ENCODE data around the gene LAMB3. TPM values are rescaled to one million over a fixed set of nuclear protein-coding genes. Genes with fewer than 3 reads are reported as not detected.

LAMB3 gene
- total and polyA plus RNA-seq, 10 of the 15 experiments (the other 5 are each of a cell fraction or from before 2014, with no cell fraction given), result 0.04 to 1.8 (median 0.10) TPM; not detected in 1

DNA sequence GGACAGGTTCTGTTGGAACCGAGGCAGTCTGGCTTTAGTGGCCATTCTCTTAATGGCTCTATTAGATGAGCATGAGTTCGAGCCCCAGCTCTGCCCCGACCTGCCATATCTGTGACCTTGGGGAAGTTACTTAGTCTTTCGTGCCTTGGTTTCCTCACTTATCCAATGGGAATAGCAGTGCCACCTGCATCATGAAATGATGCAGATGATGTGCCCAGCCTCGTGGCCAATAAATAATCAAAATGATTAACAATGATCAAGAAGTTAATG is 38.1 kb downstream of the LAMB3 start (continued):
- TF ChIP-seq, protein P1, sequence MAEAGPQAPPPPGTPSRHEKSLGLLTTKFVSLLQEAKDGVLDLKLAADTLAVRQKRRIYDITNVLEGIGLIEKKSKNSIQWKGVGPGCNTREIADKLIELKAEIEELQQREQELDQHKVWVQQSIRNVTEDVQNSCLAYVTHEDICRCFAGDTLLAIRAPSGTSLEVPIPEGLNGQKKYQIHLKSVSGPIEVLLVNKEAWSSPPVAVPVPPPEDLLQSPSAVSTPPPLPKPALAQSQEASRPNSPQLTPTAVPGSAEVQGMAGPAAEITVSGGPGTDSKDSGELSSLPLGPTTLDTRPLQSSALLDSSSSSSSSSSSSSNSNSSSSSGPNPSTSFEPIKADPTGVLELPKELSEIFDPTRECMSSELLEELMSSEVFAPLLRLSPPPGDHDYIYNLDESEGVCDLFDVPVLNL (IDR thresholded peaks at IDR 0.05; ENCODE audit: low read depth, low read length), result no peak
- TF ChIP-seq, protein P2, sequence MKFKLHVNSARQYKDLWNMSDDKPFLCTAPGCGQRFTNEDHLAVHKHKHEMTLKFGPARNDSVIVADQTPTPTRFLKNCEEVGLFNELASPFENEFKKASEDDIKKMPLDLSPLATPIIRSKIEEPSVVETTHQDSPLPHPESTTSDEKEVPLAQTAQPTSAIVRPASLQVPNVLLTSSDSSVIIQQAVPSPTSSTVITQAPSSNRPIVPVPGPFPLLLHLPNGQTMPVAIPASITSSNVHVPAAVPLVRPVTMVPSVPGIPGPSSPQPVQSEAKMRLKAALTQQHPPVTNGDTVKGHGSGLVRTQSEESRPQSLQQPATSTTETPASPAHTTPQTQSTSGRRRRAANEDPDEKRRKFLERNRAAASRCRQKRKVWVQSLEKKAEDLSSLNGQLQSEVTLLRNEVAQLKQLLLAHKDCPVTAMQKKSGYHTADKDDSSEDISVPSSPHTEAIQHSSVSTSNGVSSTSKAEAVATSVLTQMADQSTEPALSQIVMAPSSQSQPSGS (IDR thresholded peaks at IDR 0.05; ENCODE audit: low read length), result no peak
- TF ChIP-seq NFYB (IDR thresholded peaks at IDR 0.05; ENCODE audit: insufficient read depth, low read depth, low read length) (no peak), CHD2 (IDR thresholded peaks at IDR 0.05; ENCODE audit: borderline replicate concordance, low read depth, low read length) (no peak), SREBF1 (IDR thresholded peaks at IDR 0.05; ENCODE audit: low read length) (no peak), IKZF1 (conservative IDR thresholded peaks at IDR 0.05) (no peak)
- TF ChIP-seq, protein P3, sequence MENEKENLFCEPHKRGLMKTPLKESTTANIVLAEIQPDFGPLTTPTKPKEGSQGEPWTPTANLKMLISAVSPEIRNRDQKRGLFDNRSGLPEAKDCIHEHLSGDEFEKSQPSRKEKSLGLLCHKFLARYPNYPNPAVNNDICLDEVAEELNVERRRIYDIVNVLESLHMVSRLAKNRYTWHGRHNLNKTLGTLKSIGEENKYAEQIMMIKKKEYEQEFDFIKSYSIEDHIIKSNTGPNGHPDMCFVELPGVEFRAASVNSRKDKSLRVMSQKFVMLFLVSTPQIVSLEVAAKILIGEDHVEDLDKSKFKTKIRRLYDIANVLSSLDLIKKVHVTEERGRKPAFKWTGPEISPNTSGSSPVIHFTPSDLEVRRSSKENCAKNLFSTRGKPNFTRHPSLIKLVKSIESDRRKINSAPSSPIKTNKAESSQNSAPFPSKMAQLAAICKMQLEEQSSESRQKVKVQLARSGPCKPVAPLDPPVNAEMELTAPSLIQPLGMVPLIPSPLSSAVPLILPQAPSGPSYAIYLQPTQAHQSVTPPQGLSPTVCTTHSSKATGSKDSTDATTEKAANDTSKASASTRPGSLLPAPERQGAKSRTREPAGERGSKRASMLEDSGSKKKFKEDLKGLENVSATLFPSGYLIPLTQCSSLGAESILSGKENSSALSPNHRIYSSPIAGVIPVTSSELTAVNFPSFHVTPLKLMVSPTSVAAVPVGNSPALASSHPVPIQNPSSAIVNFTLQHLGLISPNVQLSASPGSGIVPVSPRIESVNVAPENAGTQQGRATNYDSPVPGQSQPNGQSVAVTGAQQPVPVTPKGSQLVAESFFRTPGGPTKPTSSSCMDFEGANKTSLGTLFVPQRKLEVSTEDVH (IDR thresholded peaks at IDR 0.05; ENCODE audit: low read depth, partially characterized antibody), result no peak
